Mammary microvascular endothelial cell (primary cell): Measurements from ENCODE around the gene HSF2BP. TPM values are rescaled to one million over a fixed set of nuclear protein-coding genes. Genes with fewer than 3 reads are reported as not detected.

Experiments
- total RNA-seq: library from RNA; depleted of rRNA; stranded (reverse); fragments of >200 nt; gene quantifications from 2 replicates; pipeline ENCODE4 v1.2.3, GENCODE V29; 2015

The HSF2BP gene
- 0.05 and 0.13 TPM in 2 replicates for total RNA-seq

GRCh38 chr21:43659136-43660000 lies at the start of gene HSF2BP, which contains the start of gene RRP1B:
HSF2BP (minus strand) TSS chr21:43659488; CDS start chr21:43658096, 1,392 bp downstream.
RRP1B (plus strand) TSS chr21:43659560; CDS start chr21:43659665, 105 bp downstream.

Other genes starting within 250 kb of the HSF2BP start
- 0.67 and 0.94 TPM in 2 replicates for gene SIK1, start 232.4 kb downstream of the HSF2BP start, total RNA-seq
- gene RRP1B, start 72 bp upstream of the HSF2BP start, total RNA-seq: 34.6 and 35.0 TPM in 2 replicates
- gene PDXK, start 59.6 kb upstream of the HSF2BP start, total RNA-seq: 43.9 and 51.5 TPM in 2 replicates
- 27.8 and 35.1 TPM in 2 replicates for gene CSTB, start 116.8 kb upstream of the HSF2BP start, total RNA-seq
- gene RRP1, start 130.1 kb upstream of the HSF2BP start, total RNA-seq: 29.7 and 32.7 TPM in 2 replicates
- 51.2 and 60.2 TPM in 2 replicates for gene AGPAT3, start 205.7 kb upstream of the HSF2BP start, total RNA-seq